Measurements from ENCODE around the gene KIAA1217. TPM values are rescaled to one million over a fixed set of nuclear protein-coding genes. Genes with fewer than 3 reads are reported as not detected.

KIAA1217 gene
- total RNA-seq, 4 donors from 2014 or later = 10.1 to 15.9 (median 12.5) TPM

DNA sequence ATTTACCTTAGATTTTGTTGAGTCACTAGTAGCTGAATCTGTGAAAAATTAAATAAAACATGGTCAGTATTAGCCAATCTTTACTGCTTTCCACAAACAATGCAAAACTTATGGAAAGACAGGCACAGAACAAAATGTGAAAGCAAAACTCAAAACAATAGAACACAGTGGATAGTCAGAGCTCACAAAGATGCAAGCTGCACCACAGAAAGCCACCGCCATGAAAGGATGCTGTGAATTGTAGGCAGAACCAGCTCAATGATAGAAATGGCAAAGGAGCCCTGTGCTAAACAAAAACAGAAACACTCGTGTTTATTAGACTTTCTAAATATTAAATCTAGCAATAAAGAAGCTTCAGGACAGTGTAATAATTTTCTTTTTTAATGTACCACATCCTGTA, 380.3 kb downstream of the KIAA1217 start:
- no peaks in the 10 kb centered on the region for H3K4me1 ChIP-seq
- H3K4me3 ChIP-seq = no peak overlapping the region
- TF ChIP-seq, protein P1, sequence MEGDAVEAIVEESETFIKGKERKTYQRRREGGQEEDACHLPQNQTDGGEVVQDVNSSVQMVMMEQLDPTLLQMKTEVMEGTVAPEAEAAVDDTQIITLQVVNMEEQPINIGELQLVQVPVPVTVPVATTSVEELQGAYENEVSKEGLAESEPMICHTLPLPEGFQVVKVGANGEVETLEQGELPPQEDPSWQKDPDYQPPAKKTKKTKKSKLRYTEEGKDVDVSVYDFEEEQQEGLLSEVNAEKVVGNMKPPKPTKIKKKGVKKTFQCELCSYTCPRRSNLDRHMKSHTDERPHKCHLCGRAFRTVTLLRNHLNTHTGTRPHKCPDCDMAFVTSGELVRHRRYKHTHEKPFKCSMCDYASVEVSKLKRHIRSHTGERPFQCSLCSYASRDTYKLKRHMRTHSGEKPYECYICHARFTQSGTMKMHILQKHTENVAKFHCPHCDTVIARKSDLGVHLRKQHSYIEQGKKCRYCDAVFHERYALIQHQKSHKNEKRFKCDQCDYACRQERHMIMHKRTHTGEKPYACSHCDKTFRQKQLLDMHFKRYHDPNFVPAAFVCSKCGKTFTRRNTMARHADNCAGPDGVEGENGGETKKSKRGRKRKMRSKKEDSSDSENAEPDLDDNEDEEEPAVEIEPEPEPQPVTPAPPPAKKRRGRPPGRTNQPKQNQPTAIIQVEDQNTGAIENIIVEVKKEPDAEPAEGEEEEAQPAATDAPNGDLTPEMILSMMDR (IDR thresholded peaks at IDR 0.05) = no peak
- TF ChIP-seq EP300 (IDR thresholded peaks at IDR 0.05) (no peak), POLR2AphosphoS5 (IDR thresholded peaks at IDR 0.05) (no peak), POLR2A (IDR thresholded peaks at IDR 0.05; ENCODE audit: low read depth) (no peak)
- 96% methylated on average over 2 of the region's 2 CpGs for WGBS
- H3K27ac ChIP-seq (replicated peaks in 1 of 4) = no peak overlapping the region
- peaks cover 49 to 100% (median 84%) of the 10 kb centered on the region in 4 donors for H3K36me3 ChIP-seq
- H3K9me3 ChIP-seq = no peaks in the 10 kb centered on the region
- intact Hi-C loops (cut with DNase I) = no loop called here
- H3K27me3 ChIP-seq = no peaks in the 10 kb centered on the region
- DNase-seq (ENCODE audit: extremely low spot score) = no peak

DNA sequence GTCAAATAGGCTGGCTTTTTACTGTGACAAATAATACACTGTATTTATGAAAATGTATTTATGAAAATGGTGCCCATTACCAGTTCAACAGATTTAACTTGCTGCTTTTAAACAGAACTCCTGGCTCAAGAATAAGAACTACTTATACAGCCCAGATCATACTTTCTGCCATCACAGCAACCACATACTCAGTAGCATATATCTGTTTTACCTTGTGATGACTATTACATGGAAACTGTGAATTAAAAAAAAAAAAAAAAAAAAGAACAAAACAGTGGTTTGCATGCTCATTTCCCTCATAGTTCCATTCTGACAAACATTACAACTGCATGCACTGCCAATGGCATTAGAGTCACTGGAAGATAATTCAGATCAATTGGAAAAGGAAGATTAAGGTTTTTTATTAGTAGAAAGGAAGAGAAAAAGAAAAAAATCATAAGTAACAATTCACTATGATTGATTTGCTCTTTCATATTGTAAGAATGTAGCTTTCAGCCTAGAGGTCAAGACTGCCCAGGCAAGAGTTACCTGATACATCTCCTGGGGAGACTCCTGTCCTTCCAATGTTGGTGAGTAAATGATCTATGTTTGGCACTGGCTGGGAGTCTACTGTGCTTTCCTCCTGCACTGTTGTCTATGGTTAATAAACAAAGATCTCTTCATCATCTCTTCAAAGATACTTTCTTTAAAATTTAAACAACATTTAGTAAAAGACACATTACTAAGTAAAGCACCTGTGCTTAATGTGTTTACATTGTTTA, 381.9 kb downstream of the KIAA1217 start:
- no peak overlapping the region for H3K27ac ChIP-seq (replicated peaks in 1 of 4)
- peaks cover 59 to 100% (median 84%) of the 10 kb centered on the region in 4 donors for H3K36me3 ChIP-seq
- intact Hi-C loops (cut with DNase I) = no loop called here
- H3K4me1 ChIP-seq = no peaks in the 10 kb centered on the region
- no peak for TF ChIP-seq POLR2A (IDR thresholded peaks at IDR 0.05; ENCODE audit: low read depth)
- TF ChIP-seq POLR2AphosphoS5 (IDR thresholded peaks at IDR 0.05) = no peak
- TF ChIP-seq, protein P1 (IDR thresholded peaks at IDR 0.05) = no peak
- no peak for TF ChIP-seq EP300 (IDR thresholded peaks at IDR 0.05)
- DNase-seq (ENCODE audit: extremely low spot score) = no peak
- no peak overlapping the region for H3K4me3 ChIP-seq
- no peaks in the 10 kb centered on the region for H3K27me3 ChIP-seq
- no peaks in the 10 kb centered on the region for H3K9me3 ChIP-seq

DNA sequence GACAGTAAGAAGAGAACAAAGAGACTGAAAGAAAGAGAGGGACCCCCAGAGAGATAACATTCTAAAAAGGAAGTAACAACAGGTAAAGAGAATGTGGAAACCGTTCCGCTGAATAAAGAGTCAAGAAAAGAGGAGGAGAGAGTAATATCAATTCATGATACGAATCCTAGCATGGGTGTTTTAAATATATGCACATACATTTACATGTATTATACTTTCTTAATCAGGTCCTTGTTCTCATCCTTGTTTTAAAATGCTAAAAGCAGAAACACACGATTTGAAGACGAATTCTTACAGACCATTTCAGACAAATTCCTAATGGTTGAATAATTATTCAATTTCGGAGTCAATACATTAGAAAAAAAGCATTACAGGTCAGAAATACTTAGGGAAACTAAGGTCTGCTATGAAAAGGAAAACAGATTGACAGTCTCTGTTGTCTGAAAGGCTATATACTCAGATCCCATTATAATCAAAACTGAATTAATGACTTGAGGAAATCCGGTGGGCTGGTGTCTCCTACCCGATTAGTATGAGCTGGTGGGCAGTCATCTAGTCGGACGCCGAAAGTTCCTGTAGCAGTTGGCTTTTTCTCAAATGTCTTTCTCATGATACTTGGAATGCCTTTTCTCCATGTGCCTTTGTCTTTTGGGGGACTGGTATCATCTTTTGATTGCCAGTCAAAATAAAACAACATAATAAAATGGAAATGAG, 387.4 kb downstream of the KIAA1217 start:
- H3K27ac ChIP-seq (replicated peaks in 1 of 4) = no peak overlapping the region
- intact Hi-C loops (cut with DNase I) = no loop called here
- no peaks in the 10 kb centered on the region for H3K9me3 ChIP-seq
- H3K27me3 ChIP-seq = no peaks in the 10 kb centered on the region
- no peak for DNase-seq (ENCODE audit: extremely low spot score)
- WGBS = 95% methylated on average over 11 of the region's 11 CpGs
- H3K36me3 ChIP-seq = peaks cover 63 to 100% (median 91%) of the 10 kb centered on the region in 4 donors
- H3K4me1 ChIP-seq = no peaks in the 10 kb centered on the region
- TF ChIP-seq POLR2A (IDR thresholded peaks at IDR 0.05; ENCODE audit: low read depth) (no peak), POLR2AphosphoS5 (IDR thresholded peaks at IDR 0.05) (no peak), EP300 (IDR thresholded peaks at IDR 0.05) (no peak)
- TF ChIP-seq, protein P1 (IDR thresholded peaks at IDR 0.05) = no peak
- no peak overlapping the region for H3K4me3 ChIP-seq

DNA sequence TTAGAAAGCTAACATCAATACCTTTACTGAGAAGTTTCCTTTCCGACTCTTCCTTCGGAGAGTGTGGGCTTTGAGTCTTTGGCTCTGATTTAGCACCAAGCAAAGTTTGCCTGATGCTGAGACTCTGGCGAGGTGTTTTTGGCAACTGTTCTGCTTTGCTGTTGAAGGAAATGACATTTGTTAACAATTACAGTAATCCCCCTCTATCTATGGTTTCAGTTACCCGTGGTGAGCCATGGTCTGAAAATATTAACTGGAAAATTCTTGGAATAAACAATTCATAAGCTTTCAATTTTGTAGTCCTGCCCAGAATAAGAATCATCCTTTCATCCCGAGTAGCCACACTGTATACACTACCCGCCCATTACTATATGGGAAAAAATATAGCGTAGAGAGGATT, 388.5 kb downstream of the KIAA1217 start:
- Histone ChIP-seq H3K36me3 (peaks cover 55 to 99% (median 88%) of the 10 kb centered on the region in 4 donors), H3K4me1 (no peaks in the 10 kb centered on the region), H3K27me3 (no peaks in the 10 kb centered on the region), H3K27ac (replicated peaks in 1 of 4) (no peak overlapping the region), H3K9me3 (no peaks in the 10 kb centered on the region), H3K4me3 (no peak overlapping the region)
- no peak for DNase-seq (ENCODE audit: extremely low spot score)
- TF ChIP-seq, protein P1 (IDR thresholded peaks at IDR 0.05) = no peak
- TF ChIP-seq POLR2AphosphoS5 (IDR thresholded peaks at IDR 0.05) = no peak
- TF ChIP-seq POLR2A (IDR thresholded peaks at IDR 0.05; ENCODE audit: low read depth) = no peak
- no peak for TF ChIP-seq EP300 (IDR thresholded peaks at IDR 0.05)
- intact Hi-C loops (cut with DNase I) = no loop called here
- WGBS = 71% methylated on average over 7 of the region's 7 CpGs

Small RNA genes lying within 50 kb of the gene (small RNA-seq; reads per million reads assigned to genes)
- 0 reads per million in 3 donors for gene AC063961.1
- gene MIR603 = 0 reads per million in 3 donors

Data from esophagus muscularis mucosa (tissue), 4 donors.